ENCODE data around the gene SELENOI. TPM values are rescaled to one million over a fixed set of nuclear protein-coding genes. Genes with fewer than 3 reads are reported as not detected.
"Not testable (repeated sequence)": the region's sequence is repeated elsewhere in the genome, so short reads cannot be mapped to it uniquely, and the experiment has no call there.

The SELENOI gene
- total RNA-seq, 3 donors from 2014 or later = 6.6 to 26.3 (median 17.4) TPM

DNA sequence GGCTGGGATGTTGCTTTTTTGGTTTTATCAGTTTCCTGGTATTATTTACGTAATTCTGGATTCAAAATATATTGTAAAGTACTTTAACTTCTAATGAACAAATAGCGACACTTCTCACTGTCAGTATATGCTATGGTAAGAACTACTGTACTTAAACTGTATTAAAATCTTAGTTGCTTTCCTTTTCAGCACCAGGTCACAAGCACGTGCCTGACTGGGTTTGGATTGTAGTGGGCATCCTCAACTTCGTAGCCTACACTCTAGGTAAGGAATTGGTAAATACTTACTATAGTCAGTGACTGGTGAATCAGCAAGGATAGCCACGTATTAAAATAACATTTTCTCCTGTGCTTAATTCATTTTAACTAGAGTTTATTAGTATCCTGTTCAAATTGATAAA lies 21.0 kb downstream of the SELENOI start:
- no peak for DNase-seq (ENCODE audit: low spot score in 2 of 2)
- TF ChIP-seq, protein P1, sequence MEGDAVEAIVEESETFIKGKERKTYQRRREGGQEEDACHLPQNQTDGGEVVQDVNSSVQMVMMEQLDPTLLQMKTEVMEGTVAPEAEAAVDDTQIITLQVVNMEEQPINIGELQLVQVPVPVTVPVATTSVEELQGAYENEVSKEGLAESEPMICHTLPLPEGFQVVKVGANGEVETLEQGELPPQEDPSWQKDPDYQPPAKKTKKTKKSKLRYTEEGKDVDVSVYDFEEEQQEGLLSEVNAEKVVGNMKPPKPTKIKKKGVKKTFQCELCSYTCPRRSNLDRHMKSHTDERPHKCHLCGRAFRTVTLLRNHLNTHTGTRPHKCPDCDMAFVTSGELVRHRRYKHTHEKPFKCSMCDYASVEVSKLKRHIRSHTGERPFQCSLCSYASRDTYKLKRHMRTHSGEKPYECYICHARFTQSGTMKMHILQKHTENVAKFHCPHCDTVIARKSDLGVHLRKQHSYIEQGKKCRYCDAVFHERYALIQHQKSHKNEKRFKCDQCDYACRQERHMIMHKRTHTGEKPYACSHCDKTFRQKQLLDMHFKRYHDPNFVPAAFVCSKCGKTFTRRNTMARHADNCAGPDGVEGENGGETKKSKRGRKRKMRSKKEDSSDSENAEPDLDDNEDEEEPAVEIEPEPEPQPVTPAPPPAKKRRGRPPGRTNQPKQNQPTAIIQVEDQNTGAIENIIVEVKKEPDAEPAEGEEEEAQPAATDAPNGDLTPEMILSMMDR (IDR thresholded peaks at IDR 0.05) = no peak
- TF ChIP-seq POLR2A (IDR thresholded peaks at IDR 0.05) = no peak
- no peak for TF ChIP-seq POLR2AphosphoS5 (IDR thresholded peaks at IDR 0.05)
- no peaks in the 10 kb centered on the region for H3K27me3 ChIP-seq
- H3K27ac ChIP-seq = no peak overlapping the region
- intact Hi-C loops (cut with DNase I; ENCODE audit: low total_unique reads) = no loop called here
- H3K4me3 ChIP-seq = no peak overlapping the region
- no peaks in the 10 kb centered on the region for H3K4me1 ChIP-seq
- no peaks in the 10 kb centered on the region for H3K36me3 ChIP-seq
- no peaks in the 10 kb centered on the region for H3K9me3 ChIP-seq

DNA sequence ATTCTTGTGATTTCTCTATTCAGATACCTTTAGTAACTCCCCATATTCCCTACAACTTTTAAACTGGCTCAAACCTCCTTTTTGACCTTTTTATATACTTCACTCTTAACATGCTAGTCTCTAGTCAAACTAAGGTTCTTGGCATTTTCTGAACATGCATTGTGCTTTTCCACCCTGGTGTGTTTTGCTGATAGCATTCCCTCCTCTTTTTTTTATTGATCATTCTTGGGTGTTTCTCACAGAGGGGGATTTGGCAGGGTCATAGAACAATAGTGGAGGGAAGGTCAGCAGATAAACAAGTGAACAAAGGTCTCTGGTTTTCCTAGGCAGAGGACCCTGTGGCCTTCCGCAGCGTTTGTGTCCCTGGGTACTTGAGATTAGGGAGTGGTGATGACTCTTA lies 23.7 kb downstream of the SELENOI start:
- H3K27me3 ChIP-seq; DNase-seq (ENCODE audit: low spot score in 2 of 2); H3K27ac ChIP-seq; H3K9me3 ChIP-seq; H3K36me3 ChIP-seq; H3K4me3 ChIP-seq; intact Hi-C loops (cut with DNase I; ENCODE audit: low total_unique reads); H3K4me1 ChIP-seq: not testable (repeated sequence)

DNA sequence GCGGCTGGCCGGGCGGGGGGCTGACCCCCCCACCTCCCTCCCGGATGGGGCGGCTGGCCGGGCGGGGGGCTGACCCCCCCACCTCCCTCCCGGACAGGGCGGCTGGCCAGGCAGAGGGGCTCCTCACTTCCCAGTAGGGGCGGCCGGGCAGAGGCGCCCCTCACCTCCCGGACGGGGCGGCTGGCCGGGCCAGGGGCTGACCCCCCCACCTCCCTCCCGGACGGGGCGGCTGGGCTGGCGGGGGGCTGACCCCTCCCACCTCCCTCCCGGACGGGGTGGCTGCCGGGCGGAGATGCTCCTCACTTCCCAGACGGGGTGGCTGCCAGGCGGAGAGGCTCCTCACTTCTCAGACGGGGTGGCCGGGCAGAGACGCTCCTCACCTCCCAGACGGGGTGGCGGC lies 25.0 kb downstream of the SELENOI start:
- intact Hi-C loops (cut with DNase I; ENCODE audit: low total_unique reads); H3K27me3 ChIP-seq; H3K36me3 ChIP-seq; H3K27ac ChIP-seq; DNase-seq (ENCODE audit: low spot score in 2 of 2); H3K4me3 ChIP-seq; H3K4me1 ChIP-seq; H3K9me3 ChIP-seq: not testable (repeated sequence)

DNA sequence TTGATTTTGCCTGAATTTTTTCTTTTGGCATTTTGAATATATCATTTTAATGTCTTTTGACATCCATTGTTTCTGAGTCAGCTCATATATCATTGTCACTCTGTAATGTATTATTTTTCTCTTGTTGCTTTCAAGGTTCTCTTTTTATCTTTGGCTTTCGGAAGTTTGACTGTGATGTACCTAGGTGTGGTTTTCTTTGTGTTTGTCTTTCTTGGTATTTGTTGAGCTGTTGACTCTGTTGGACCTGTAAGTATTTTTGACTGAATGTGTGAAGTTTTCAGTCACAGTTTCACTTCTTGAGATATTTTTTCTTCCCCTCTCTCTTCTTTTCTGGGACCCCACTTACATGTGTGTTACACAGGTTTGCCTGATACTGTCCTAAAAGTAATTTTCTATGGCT lies 30.9 kb downstream of the SELENOI start:
- Histone ChIP-seq H3K4me3 (no peak overlapping the region), H3K36me3 (no peaks in the 10 kb centered on the region), H3K27me3 (no peaks in the 10 kb centered on the region), H3K9me3 (no peaks in the 10 kb centered on the region), H3K4me1 (no peaks in the 10 kb centered on the region), H3K27ac (no peak overlapping the region)
- no peak for TF ChIP-seq POLR2A (IDR thresholded peaks at IDR 0.05)
- no peak for TF ChIP-seq POLR2AphosphoS5 (IDR thresholded peaks at IDR 0.05)
- TF ChIP-seq, protein P1 (IDR thresholded peaks at IDR 0.05) = no peak
- intact Hi-C loops (cut with DNase I; ENCODE audit: low total_unique reads) = no loop called here
- no peak for DNase-seq (ENCODE audit: low spot score in 2 of 2)

DNA sequence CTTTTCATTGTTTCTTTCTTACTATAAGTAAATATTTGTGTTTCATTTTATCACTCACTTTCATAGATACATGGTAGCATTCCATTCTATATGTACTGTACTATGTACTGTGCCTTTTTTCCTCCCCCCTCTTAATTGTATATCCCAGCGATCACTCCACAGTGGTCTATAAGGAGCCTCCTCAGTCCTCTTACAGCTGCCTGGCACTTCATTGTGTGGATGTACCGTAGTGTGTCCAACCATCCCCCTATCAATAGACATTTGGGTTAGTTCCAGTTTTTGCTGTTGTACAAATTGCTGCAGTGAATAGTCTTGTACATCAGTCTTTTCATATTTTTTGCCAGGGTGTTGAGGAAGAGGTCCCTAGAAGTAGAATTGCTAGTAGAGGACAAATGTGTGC lies 34.3 kb downstream of the SELENOI start:
- no peaks in the 10 kb centered on the region for H3K27me3 ChIP-seq
- H3K9me3 ChIP-seq = no peaks in the 10 kb centered on the region
- no peak overlapping the region for H3K27ac ChIP-seq
- no peaks in the 10 kb centered on the region for H3K36me3 ChIP-seq
- DNase-seq (ENCODE audit: low spot score in 2 of 2) = no peak
- TF ChIP-seq POLR2AphosphoS5 (IDR thresholded peaks at IDR 0.05) = no peak
- TF ChIP-seq, protein P1 (IDR thresholded peaks at IDR 0.05) = no peak
- TF ChIP-seq POLR2A (IDR thresholded peaks at IDR 0.05) = no peak
- no peak overlapping the region for H3K4me3 ChIP-seq
- intact Hi-C loops (cut with DNase I; ENCODE audit: low total_unique reads) = no loop called here
- H3K4me1 ChIP-seq = no peaks in the 10 kb centered on the region

DNA sequence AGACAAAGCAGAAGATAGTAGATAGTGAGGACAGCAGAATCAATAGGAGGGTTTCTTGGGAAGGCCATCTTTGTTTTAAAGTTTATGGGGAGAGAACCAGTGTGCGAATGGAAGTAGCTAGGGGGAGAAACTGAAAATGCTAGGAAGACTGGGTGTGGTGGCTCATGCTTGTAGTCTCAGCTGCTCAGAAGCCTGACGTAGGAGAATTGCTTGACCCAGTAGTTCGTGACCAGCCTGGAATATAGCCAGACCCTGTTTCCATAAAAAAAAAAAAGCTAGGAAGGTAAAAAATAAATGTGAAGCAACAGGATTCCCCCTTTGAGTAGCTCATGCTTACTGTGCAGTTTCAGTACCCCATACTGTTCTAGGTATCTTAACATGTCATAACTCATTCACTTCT lies 36.6 kb downstream of the SELENOI start:
- intact Hi-C loops (cut with DNase I; ENCODE audit: low total_unique reads) = no loop called here
- Histone ChIP-seq H3K27ac (no peak overlapping the region), H3K4me3 (no peak overlapping the region), H3K9me3 (no peaks in the 10 kb centered on the region), H3K27me3 (no peaks in the 10 kb centered on the region), H3K36me3 (no peaks in the 10 kb centered on the region), H3K4me1 (no peaks in the 10 kb centered on the region)
- no peak for DNase-seq (ENCODE audit: low spot score in 2 of 2)
- TF ChIP-seq POLR2A (IDR thresholded peaks at IDR 0.05) (no peak), POLR2AphosphoS5 (IDR thresholded peaks at IDR 0.05) (no peak)
- TF ChIP-seq, protein P1 (IDR thresholded peaks at IDR 0.05) = no peak
